ENCODE results near the gene GIPC3. TPM values are rescaled to one million over a fixed set of nuclear protein-coding genes. Genes with fewer than 3 reads are reported as not detected.

GIPC3 gene
- total RNA-seq, 1 experiment from 2014 or later = not detected

Small RNA genes within 50 kb of the gene (small RNA-seq; reads per million reads assigned to genes)
- gene AC005786.1 = 0.12 reads per million

Other genes with a start within 250 kb of the GIPC3 start
- gene NFIC, start 218.9 kb upstream of the GIPC3 start, total RNA-seq (2014; rRNA removed; shearing (Covaris generic); ENCODE audit: low replicate concordance) = 0.82 and 4.4 TPM in 2 replicates
- gene SMIM24, start 105.0 kb upstream of the GIPC3 start, total RNA-seq (2014; rRNA removed; shearing (Covaris generic); ENCODE audit: low replicate concordance) = 0.89 and 1.2 TPM in 2 replicates
- gene SMIM44, start 102.0 kb upstream of the GIPC3 start, total RNA-seq (2014; rRNA removed; shearing (Covaris generic); ENCODE audit: low replicate concordance) = not detected in 2 replicates
- 0.89 and 10.4 TPM in 2 replicates for gene DOHH, start 84.8 kb upstream of the GIPC3 start, total RNA-seq (2014; rRNA removed; shearing (Covaris generic); ENCODE audit: low replicate concordance)
- gene FZR1, start 79.2 kb upstream of the GIPC3 start, total RNA-seq (2014; rRNA removed; shearing (Covaris generic); ENCODE audit: low replicate concordance) = 22.8 and 41.6 TPM in 2 replicates
- 0.29 TPM in 1 of 2 replicates, not detected in the other for gene TEKTIP1, start 46.3 kb upstream of the GIPC3 start, total RNA-seq (2014; rRNA removed; shearing (Covaris generic); ENCODE audit: low replicate concordance)
- gene MFSD12, start 27.9 kb upstream of the GIPC3 start, total RNA-seq (2014; rRNA removed; shearing (Covaris generic); ENCODE audit: low replicate concordance) = 34.5 and 102 TPM in 2 replicates
- gene HMG20B, start 12.5 kb upstream of the GIPC3 start, total RNA-seq (2014; rRNA removed; shearing (Covaris generic); ENCODE audit: low replicate concordance) = 53.7 and 127 TPM in 2 replicates
- gene TBXA2R, start 21.4 kb downstream of the GIPC3 start, total RNA-seq (2014; rRNA removed; shearing (Covaris generic); ENCODE audit: low replicate concordance) = 0.15 and 0.22 TPM in 2 replicates
- gene CACTIN, start 41.3 kb downstream of the GIPC3 start, total RNA-seq (2014; rRNA removed; shearing (Covaris generic); ENCODE audit: low replicate concordance) = 9.5 and 24.8 TPM in 2 replicates
- gene PIP5K1C, start 115.0 kb downstream of the GIPC3 start, total RNA-seq (2014; rRNA removed; shearing (Covaris generic); ENCODE audit: low replicate concordance) = 4.2 and 4.4 TPM in 2 replicates
- not detected in 2 replicates for gene TJP3, start 122.9 kb downstream of the GIPC3 start, total RNA-seq (2014; rRNA removed; shearing (Covaris generic); ENCODE audit: low replicate concordance)
- 14.7 and 55.0 TPM in 2 replicates for gene APBA3, start 176.2 kb downstream of the GIPC3 start, total RNA-seq (2014; rRNA removed; shearing (Covaris generic); ENCODE audit: low replicate concordance)
- 44.2 and 76.7 TPM in 2 replicates for gene MRPL54, start 177.2 kb downstream of the GIPC3 start, total RNA-seq (2014; rRNA removed; shearing (Covaris generic); ENCODE audit: low replicate concordance)
- not detected in 2 replicates for gene RAX2, start 186.8 kb downstream of the GIPC3 start, total RNA-seq (2014; rRNA removed; shearing (Covaris generic); ENCODE audit: low replicate concordance)
- not detected in 2 replicates for gene MATK, start 200.9 kb downstream of the GIPC3 start, total RNA-seq (2014; rRNA removed; shearing (Covaris generic); ENCODE audit: low replicate concordance)

Measured in Karpas-422 (cell line).